Astrocyte (in vitro differentiated cells and primary cell): Measurements from ENCODE around the gene MCAM. TPM values are rescaled to one million over a fixed set of nuclear protein-coding genes. Genes with fewer than 3 reads are reported as not detected.

Experiments used
- DNase-seq: peaks from one replicate; pipeline ENCODE4 v3.0.0-alpha.2; 2010; ENCODE audit warnings: low read depth
- FAIRE-seq: peaks from 2 replicates; lab custom pipeline; 2011; peaks lifted over from hg19 to GRCh38; lab: Jason Lieb, UNC
- H2AFZ ChIP-seq: 2 replicates; pipeline ENCODE4 v1.6.0; 2012; ENCODE audit warnings: low read depth, low read length, inconsistent platforms
- H3K27ac ChIP-seq: 2 replicates; pipeline ENCODE4 v1.5.1; 2011; ENCODE audit warnings: low read depth, low read length, inconsistent platforms
- H3K27me3 ChIP-seq: 2 replicates; pipeline ENCODE4 v1.6.0; 2011; ENCODE audit warnings: low read length, inconsistent platforms; ENCODE audit not compliant: insufficient read depth
- H3K36me3 ChIP-seq: 2 replicates; pipeline ENCODE4 v1.5.1; 2011; ENCODE audit warnings: low read length, inconsistent platforms; ENCODE audit not compliant: insufficient read depth
- H3K4me1 ChIP-seq: 2 replicates; pipeline ENCODE4 v1.5.1; 2011; ENCODE audit warnings: low read length, inconsistent platforms; ENCODE audit not compliant: insufficient read depth
- H3K4me2 ChIP-seq: 2 replicates; pipeline ENCODE4 v1.6.0; 2012; ENCODE audit warnings: low read length, inconsistent platforms
- H3K4me3 ChIP-seq: 2 replicates; pipeline ENCODE4 v1.5.1; 2011; ENCODE audit warnings: low read depth, mild to moderate bottlenecking, low read length, inconsistent platforms; ENCODE audit not compliant: insufficient read depth
- H3K79me2 ChIP-seq: 2 replicates; pipeline ENCODE4 v1.6.0; 2012; ENCODE audit warnings: mild to moderate bottlenecking, low read length, inconsistent platforms; ENCODE audit not compliant: insufficient read depth
- H3K9ac ChIP-seq: 2 replicates; pipeline ENCODE4 v1.6.0; 2012; ENCODE audit warnings: mild to moderate bottlenecking, low read length, inconsistent platforms
- H3K9me3 ChIP-seq: 2 replicates; pipeline ENCODE4 v1.5.1; 2012; ENCODE audit warnings: low read depth, mild to moderate bottlenecking, low read length, inconsistent platforms; ENCODE audit not compliant: insufficient read depth
- H4K20me1 ChIP-seq: 2 replicates; pipeline ENCODE4 v1.6.0; 2012; ENCODE audit warnings: low read length, inconsistent platforms; ENCODE audit not compliant: insufficient read depth
- H3K27ac Mint-ChIP-seq: one replicate; pipeline ENCODE4 v1.8.0; 2021; ENCODE audit warnings: mild to moderate bottlenecking, mixed read lengths; ENCODE audit not compliant: unreplicated experiment
- H3K27me3 Mint-ChIP-seq: one replicate; pipeline ENCODE4 v1.8.0; 2021; ENCODE audit warnings: low read depth, mixed read lengths; ENCODE audit not compliant: unreplicated experiment
- H3K36me3 Mint-ChIP-seq: one replicate; pipeline ENCODE4 v1.8.0; 2021; ENCODE audit warnings: low read depth, mixed read lengths; ENCODE audit not compliant: unreplicated experiment
- H3K4me1 Mint-ChIP-seq: one replicate; pipeline ENCODE4 v1.8.0; 2021; ENCODE audit warnings: low read depth, mixed read lengths; ENCODE audit not compliant: unreplicated experiment
- H3K4me3 Mint-ChIP-seq: one replicate; pipeline ENCODE4 v1.8.0; 2021; ENCODE audit warnings: mild to moderate bottlenecking, moderate library complexity, mixed read lengths; ENCODE audit not compliant: unreplicated experiment
- H3K9me3 Mint-ChIP-seq: one replicate; pipeline ENCODE4 v1.8.0; 2021; ENCODE audit warnings: mild to moderate bottlenecking, mixed read lengths; ENCODE audit not compliant: unreplicated experiment
- EZH2 ChIP-seq: IDR thresholded peaks from 2 replicates; pipeline ENCODE4 v1.6.1; 2012; ENCODE audit warnings: mild to moderate bottlenecking, low read length, inconsistent platforms; ENCODE audit not compliant: insufficient read depth
- total RNA-seq: library from RNA; stranded (reverse); gene quantifications from 2 replicates; pipeline ENCODE4 v1.2.1, GENCODE V29; 2021
- TF ChIP-seq, protein P1 (sequence below): IDR thresholded peaks from 2 replicates; pipeline ENCODE4 v1.5.1; 2011; ENCODE audit warnings: low read depth, mild to moderate bottlenecking, inconsistent platforms, low read length, moderate library complexity; ENCODE audit not compliant: insufficient read depth

The MCAM gene
- total RNA-seq, 1 donor from 2014 or later = 213 TPM

DNA sequence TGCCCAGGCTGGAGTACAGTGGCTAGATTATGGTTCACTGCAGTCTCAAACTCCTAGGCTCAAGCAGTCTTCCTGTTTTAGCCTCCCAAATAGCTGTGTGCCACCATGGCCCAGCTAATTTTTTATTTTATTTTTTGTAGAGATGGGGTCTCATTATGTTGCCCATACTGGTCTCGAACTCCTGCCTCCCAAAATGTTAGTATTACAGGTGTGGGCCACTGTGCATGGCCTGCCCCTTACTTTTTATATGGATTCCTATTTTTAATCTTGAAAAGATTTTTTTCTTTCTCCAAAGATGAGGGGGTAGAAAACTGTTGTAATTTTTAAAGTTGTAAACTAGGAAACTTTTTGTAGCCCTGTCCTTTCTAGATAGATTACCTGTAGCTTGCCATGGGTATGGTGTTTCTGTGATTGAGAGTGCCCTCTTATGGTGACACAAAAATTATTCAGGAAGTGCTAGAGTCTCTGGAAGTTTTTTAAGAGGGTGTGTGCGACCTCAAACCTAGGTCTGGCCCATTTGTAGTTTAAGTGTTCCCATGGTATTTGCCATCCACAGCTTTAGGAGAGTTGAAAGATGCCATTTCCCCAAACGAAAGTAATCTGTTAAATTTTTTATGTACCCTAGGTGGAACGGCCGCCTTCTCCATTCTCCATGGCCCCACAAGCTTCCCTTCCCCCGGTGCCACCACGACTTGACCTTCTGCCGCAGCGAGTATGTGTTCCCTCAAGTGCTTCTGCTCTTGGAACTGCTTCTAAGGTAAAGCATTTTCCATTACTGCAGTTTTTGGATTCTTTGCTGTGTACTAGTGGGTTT lies 32.4 kb downstream of the MCAM start:
- H3K27ac Mint-ChIP-seq = peak overlapping the region; percentile 58
- H3K36me3 Mint-ChIP-seq = peaks cover 10% of the 10 kb centered on the region
- DNase-seq = peak; percentile 22

DNA sequence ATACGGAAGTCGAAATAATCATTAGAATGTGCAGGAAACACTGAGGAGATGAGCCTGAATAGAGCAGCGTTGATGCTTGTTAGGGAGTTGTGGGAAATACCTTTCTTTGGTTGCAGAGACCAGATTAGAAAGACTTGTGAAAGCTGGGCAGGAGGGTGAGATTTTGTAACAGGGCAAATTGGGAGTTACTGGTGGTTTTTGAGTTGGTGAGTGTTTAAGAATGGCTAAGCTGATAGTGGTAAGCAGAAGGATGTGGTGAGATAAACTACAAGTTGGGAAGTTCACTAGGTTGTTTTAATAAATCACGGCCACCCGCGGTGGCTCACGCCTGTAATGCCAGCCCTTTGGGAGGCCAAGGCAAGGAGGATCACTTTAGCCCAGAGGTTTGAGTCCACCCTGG lies 34.4 kb downstream of the MCAM start:
- Histone ChIP-seq H3K9me3 (no peaks in the 10 kb centered on the region), H3K4me3 (no peak overlapping the region), H2AFZ (no peak overlapping the region), H3K27ac (no peak overlapping the region), H4K20me1 (peaks cover 1% of the 10 kb centered on the region), H3K27me3 (no peaks in the 10 kb centered on the region), H3K4me2 (no peak overlapping the region), H3K79me2 (peaks cover 3% of the 10 kb centered on the region), H3K9ac (no peak overlapping the region), H3K36me3 (peaks cover 35% of the 10 kb centered on the region), H3K4me1 (no peaks in the 10 kb centered on the region)
- no peaks in the 10 kb centered on the region for H3K9me3 Mint-ChIP-seq
- no peak overlapping the region for H3K4me3 Mint-ChIP-seq
- peaks cover 10% of the 10 kb centered on the region for H3K36me3 Mint-ChIP-seq
- TF ChIP-seq, protein P1, sequence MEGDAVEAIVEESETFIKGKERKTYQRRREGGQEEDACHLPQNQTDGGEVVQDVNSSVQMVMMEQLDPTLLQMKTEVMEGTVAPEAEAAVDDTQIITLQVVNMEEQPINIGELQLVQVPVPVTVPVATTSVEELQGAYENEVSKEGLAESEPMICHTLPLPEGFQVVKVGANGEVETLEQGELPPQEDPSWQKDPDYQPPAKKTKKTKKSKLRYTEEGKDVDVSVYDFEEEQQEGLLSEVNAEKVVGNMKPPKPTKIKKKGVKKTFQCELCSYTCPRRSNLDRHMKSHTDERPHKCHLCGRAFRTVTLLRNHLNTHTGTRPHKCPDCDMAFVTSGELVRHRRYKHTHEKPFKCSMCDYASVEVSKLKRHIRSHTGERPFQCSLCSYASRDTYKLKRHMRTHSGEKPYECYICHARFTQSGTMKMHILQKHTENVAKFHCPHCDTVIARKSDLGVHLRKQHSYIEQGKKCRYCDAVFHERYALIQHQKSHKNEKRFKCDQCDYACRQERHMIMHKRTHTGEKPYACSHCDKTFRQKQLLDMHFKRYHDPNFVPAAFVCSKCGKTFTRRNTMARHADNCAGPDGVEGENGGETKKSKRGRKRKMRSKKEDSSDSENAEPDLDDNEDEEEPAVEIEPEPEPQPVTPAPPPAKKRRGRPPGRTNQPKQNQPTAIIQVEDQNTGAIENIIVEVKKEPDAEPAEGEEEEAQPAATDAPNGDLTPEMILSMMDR = no peak
- TF ChIP-seq EZH2 = no peak
- peaks cover 6% of the 10 kb centered on the region for H3K4me1 Mint-ChIP-seq
- no peak overlapping the region for H3K27ac Mint-ChIP-seq
- no peaks in the 10 kb centered on the region for H3K27me3 Mint-ChIP-seq
- FAIRE-seq = no peak
- DNase-seq = no peak

More for the DNA sequence above, 32.4 kb downstream of the MCAM start:
- no peaks in the 10 kb centered on the region for H3K9me3 Mint-ChIP-seq
- H3K4me3 Mint-ChIP-seq = no peak overlapping the region
- no peak overlapping the region for H3K4me3 ChIP-seq
- TF ChIP-seq EZH2 = no peak
- TF ChIP-seq, protein P1 = peak; percentile 32
- H3K4me1 Mint-ChIP-seq = peaks cover 6% of the 10 kb centered on the region
- peak; percentile 41 for FAIRE-seq
- no peaks in the 10 kb centered on the region for H3K4me1 ChIP-seq
- H4K20me1 ChIP-seq = peaks cover 4% of the 10 kb centered on the region
- H3K27me3 Mint-ChIP-seq = no peaks in the 10 kb centered on the region
- H3K27me3 ChIP-seq = no peaks in the 10 kb centered on the region
- peaks cover 3% of the 10 kb centered on the region for H3K79me2 ChIP-seq
- no peaks in the 10 kb centered on the region for H3K9me3 ChIP-seq
- no peak overlapping the region for H3K9ac ChIP-seq
- no peak overlapping the region for H3K27ac ChIP-seq
- peaks cover 19% of the 10 kb centered on the region for H3K36me3 ChIP-seq
- H2AFZ ChIP-seq = no peak overlapping the region
- H3K4me2 ChIP-seq = no peak overlapping the region

DNA sequence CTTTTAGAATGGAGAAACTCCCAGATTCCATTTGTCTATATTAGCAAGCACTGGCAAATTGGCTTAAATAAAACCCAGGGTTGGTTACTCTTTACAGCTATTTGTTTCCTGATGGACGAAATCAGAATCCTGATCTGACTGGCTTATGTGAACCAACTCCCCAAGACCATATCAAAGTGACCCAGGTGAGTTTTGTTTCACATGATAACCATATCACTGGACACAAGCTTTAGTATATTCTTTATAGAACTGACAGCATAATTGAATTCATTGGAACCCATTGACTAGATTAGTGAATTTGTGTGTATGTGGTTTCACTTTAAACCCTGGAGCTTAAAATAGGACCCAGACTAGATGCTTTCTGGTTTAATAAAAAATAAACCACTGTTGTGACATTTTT lies 39.3 kb downstream of the MCAM start:
- FAIRE-seq = no peak

More for the DNA sequence above, 39.3 kb downstream of the MCAM start:
- Histone ChIP-seq H3K36me3 (peaks cover 25% of the 10 kb centered on the region), H3K27ac (no peak overlapping the region), H3K27me3 (no peaks in the 10 kb centered on the region), H4K20me1 (peaks cover 6% of the 10 kb centered on the region), H3K9me3 (no peaks in the 10 kb centered on the region), H3K9ac (no peak overlapping the region), H3K79me2 (no peaks in the 10 kb centered on the region), H2AFZ (no peak overlapping the region), H3K4me3 (no peak overlapping the region), H3K4me2 (no peak overlapping the region), H3K4me1 (no peaks in the 10 kb centered on the region)
- H3K4me1 Mint-ChIP-seq = no peaks in the 10 kb centered on the region
- H3K4me3 Mint-ChIP-seq = no peak overlapping the region
- no peaks in the 10 kb centered on the region for H3K27me3 Mint-ChIP-seq
- no peak for TF ChIP-seq EZH2
- TF ChIP-seq, protein P1 = no peak
- no peaks in the 10 kb centered on the region for H3K9me3 Mint-ChIP-seq
- no peak overlapping the region for H3K27ac Mint-ChIP-seq
- DNase-seq = no peak
- H3K36me3 Mint-ChIP-seq = peaks cover 7% of the 10 kb centered on the region
